Activated T-cell treated with anti-CD3 and anti-CD28 coated beads, Interleukin-2, amount 50 U/mL, for 4 hours (primary cell): ENCODE measurements around the gene SSTR1. TPM values are rescaled to one million over a fixed set of nuclear protein-coding genes. Genes with fewer than 3 reads are reported as not detected.

ENCODE experiments used
- ATAC-seq, 2 donors: fragments of 200-7000 bp; cut with Tn5 transposase; one replicate each; pipeline ENCODE4 v1.10.0; 2021
- DNase-seq: peaks from one replicate; pipeline ENCODE4 v3.0.0-alpha.2; 2020
- H3K27me3 Mint-ChIP-seq: one replicate; pipeline ENCODE4 v1.8.0; 2021; ENCODE audit warnings: low read depth, mixed read lengths
- H3K36me3 Mint-ChIP-seq: one replicate; pipeline ENCODE4 v1.8.0; 2022; ENCODE audit warnings: mixed read lengths; ENCODE audit not compliant: insufficient read depth
- H3K4me1 Mint-ChIP-seq: one replicate; pipeline ENCODE4 v1.8.0; 2021; ENCODE audit warnings: low read depth, mixed read lengths
- H3K4me3 Mint-ChIP-seq: one replicate; pipeline ENCODE4 v1.8.0; 2021; ENCODE audit warnings: mild to moderate bottlenecking, moderate library complexity, mixed read lengths
- H3K9me3 Mint-ChIP-seq: one replicate; pipeline ENCODE4 v1.8.0; 2021; ENCODE audit warnings: mixed read lengths
- total RNA-seq, 3 donors: library from RNA; stranded (reverse); gene quantifications; one replicate each; pipeline ENCODE4 v1.2.1, GENCODE V29; 2021

Gene SSTR1
- total RNA-seq, 3 donors from 2014 or later = not detected

DNA sequence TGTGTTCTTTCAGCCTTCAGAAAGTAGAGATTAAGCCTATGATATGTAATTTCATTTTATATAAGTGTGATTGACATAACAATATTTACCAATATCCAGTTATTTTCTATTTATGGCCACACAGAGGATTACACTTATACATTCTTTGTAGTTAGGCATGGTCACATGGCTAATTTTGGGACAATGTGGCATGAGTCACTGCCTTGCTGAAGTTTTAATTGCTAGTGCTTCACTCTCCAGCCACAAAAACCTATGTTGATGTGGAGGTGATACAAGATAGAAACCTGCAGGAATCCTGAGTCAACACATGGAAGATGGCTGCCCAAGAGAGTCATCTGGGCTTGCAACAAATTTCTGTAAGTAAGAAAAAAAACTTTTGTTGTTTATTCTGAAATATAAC lies 31.2 kb downstream of the SSTR1 start:
- no peak for DNase-seq
- Mint-ChIP-seq H3K36me3 (no peaks in the 10 kb centered on the region), H3K9me3 (no peaks in the 10 kb centered on the region), H3K4me1 (no peaks in the 10 kb centered on the region), H3K27me3 (no peaks in the 10 kb centered on the region), H3K4me3 (no peak overlapping the region)
- no peak for ATAC-seq

DNA sequence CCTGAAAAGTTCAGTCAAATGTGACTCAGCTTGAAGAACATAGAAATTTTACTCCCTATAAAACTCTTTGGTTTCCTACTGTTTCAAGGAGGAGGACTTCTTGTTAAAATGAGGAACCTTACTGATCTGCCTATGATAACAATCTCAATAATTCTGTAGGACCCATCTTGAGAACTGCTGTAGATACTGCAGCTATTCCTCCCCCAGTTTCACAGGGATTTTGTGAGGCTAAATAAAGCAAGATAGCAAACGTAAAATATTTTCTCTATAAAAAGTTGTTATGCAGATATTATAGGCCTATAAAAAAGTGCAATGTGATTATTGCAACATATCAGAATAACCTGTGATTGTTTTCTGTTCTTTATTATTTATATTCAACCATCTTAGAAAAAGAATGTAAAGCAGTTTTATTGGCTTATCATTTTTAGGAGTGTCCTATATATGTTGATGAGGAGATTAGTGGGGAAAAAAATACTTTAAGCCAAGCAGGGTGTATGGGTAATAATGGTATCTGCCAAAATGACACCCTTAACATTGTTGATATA lies 36.1 kb downstream of the SSTR1 start:
- no peak for ATAC-seq
- Mint-ChIP-seq H3K4me1 (no peaks in the 10 kb centered on the region), H3K9me3 (no peaks in the 10 kb centered on the region), H3K4me3 (no peak overlapping the region), H3K36me3 (no peaks in the 10 kb centered on the region), H3K27me3 (peaks cover 2% of the 10 kb centered on the region)
- DNase-seq = no peak

DNA sequence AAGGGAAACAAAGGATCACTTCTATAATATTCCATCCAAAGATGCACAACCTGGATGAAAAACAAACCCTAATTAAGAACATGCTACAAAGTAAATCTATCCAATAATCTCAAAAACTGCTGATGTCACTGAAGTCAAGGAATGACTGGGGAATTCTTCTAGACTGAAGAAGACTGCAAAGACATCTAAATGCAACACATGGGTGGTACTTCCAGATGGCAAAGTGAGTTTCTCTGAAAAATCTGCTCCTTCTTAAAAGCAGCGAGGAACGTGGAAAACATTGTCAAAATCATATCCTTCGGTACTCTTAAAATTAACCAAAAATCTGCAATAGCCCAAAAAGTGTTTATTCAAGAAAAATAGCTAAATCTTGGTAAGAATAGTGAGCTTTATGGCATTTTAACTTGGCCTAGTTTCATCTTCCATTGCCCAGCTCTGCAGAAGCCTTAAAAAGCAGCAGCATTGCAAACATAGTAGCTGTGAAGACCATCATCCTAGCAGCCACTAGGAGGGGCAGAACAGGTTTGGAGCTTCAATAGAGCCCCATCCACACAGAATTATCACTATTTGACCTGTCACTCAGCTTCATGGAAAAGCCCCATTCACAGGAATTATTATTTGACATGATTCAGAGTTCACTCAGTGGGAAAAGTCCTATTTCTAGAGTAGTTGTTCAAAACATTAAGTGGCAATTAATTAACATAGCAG lies 40.8 kb downstream of the SSTR1 start:
- Mint-ChIP-seq H3K4me1 (no peaks in the 10 kb centered on the region), H3K36me3 (no peaks in the 10 kb centered on the region), H3K9me3 (no peaks in the 10 kb centered on the region), H3K4me3 (no peak overlapping the region), H3K27me3 (peaks cover 2% of the 10 kb centered on the region)
- DNase-seq (no peak), ATAC-seq (no peak)

DNA sequence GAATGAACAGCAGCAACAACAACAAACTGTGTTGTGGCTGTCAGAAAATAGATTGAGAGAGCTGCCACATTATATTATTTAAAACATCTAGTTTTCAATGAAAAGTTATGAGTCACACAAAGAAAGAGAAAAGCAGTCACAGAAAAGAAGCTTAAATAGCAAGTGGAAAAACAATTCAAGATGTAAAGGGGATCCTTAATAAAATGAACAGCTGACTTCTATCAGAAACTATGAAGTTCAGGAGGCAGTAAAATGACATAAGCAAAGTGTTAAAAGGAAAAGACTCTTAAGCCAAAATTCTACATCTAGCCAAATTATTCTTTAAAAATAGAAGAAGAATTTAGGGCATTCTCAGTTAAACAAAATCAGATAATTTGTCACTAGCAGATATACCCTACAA lies 42.6 kb downstream of the SSTR1 start:
- ATAC-seq (no peak), DNase-seq (no peak)
- H3K4me1 Mint-ChIP-seq = peaks cover 4% of the 10 kb centered on the region
- no peaks in the 10 kb centered on the region for H3K36me3 Mint-ChIP-seq
- H3K9me3 Mint-ChIP-seq = no peaks in the 10 kb centered on the region
- peaks cover 7% of the 10 kb centered on the region for H3K27me3 Mint-ChIP-seq
- H3K4me3 Mint-ChIP-seq = no peak overlapping the region

DNA sequence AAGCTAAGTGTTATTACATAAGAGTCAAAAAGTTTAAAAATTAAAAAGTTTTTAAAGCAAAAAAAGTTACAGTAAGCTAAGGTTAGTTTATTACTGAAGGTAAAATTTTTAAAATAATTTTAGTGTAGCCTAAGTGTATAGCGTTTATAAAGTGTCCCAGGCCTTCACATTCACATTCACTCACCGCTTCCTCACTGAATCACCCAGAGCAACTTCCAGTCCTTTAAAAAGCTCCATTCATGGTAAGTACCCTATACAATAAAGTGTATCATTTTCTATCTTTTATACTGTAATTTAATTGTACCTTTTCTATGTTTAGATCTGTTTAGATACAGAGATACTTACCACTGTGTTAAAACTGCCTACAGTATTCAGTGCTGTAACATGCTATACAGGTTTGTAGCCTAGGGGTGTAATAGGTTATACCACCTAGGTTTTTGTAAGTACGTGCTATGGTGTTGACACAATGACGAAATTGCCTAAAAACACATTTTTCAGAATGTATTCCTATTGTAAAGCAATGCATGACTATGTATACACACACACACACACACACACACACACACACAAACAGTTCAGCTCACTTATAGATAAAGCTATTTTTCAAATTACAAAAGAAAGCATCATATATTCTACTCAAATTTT lies 44.5 kb downstream of the SSTR1 start:
- Mint-ChIP-seq H3K27me3 (peaks cover 16% of the 10 kb centered on the region), H3K4me3 (no peak overlapping the region), H3K4me1 (peaks cover 9% of the 10 kb centered on the region), H3K9me3 (no peaks in the 10 kb centered on the region), H3K36me3 (no peaks in the 10 kb centered on the region)
- DNase-seq (no peak), ATAC-seq (no peak)

DNA sequence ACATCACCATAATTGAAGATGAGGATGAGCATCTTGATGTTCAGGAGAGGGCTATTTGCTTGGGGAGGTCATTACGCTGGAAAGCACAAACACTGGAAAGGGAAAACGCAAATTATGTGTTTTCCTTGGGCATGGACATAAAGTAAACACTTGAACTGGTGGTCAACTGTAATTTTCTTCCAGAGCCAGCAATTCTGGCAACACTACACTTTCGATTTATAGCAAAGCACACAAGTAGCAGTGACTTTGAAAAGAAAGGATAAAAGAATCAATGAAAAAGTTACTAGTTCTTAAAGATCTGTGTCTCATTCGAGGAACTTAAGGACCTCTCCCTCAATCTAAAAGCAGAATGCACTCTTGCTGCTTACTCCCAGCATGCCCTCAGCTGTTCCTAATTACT lies 46.0 kb downstream of the SSTR1 start:
- Mint-ChIP-seq H3K9me3 (no peaks in the 10 kb centered on the region), H3K36me3 (no peaks in the 10 kb centered on the region), H3K27me3 (peaks cover 16% of the 10 kb centered on the region), H3K4me1 (peaks cover 9% of the 10 kb centered on the region), H3K4me3 (no peak overlapping the region)
- no peak for ATAC-seq
- DNase-seq = no peak

DNA sequence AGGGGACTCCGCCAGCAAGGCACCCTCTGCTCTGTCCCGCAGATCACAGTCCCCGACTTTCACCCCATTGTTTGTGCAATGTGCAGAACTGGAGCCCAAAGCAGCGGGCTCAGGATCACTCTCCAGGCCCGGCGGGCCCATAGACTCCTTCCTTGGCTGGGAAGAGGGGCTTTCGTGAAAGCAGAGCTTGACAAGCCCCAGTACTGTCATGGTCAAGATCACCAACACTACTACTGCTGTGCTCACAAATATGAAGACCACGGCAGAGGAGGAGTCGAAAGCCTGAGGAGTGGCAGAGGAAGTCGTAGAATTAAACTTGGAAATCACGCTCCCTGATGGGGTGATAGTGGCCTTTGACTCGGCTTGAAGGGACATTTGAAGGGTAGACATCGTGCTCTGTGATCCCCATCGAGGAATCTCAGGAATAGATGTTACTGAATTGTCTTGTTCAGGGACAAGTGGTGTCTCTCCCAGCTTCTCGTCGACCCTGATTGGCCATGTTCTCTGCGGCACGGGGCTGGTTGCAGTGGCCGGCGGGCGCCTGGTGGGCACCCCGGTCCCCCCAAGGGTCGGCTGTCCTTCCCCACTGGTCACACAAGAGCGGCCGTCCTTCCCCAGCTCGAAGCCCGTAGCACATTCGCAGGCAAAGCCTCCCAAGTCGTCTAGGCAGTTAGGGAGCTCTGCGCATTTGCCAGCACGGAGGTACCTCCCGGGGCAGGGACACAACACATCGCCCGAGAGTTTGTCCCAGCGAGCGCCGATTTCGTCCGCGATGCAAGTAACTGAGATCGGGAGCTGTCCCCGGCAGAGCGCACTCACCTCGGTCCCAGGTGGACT lies 47.1 kb downstream of the SSTR1 start:
- Mint-ChIP-seq H3K36me3 (no peaks in the 10 kb centered on the region), H3K4me1 (peaks cover 9% of the 10 kb centered on the region), H3K27me3 (peaks cover 18% of the 10 kb centered on the region), H3K9me3 (no peaks in the 10 kb centered on the region), H3K4me3 (peak overlapping the region; percentile 31)
- no peak for ATAC-seq
- no peak for DNase-seq

DNA sequence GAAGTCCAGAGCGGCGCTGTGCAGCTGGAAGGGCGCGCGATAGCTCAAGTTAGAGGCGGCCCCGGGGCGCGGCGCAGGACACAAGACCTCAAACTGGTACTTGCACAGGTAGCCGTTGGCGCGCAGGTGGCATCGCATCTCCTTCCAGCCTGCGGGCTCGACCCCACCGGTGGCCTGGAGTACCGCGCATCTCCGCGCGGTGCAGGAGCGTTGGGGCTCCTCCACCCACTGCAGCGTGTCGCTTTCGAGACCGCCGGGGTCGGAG lies 47.6 kb downstream of the SSTR1 start:
- Mint-ChIP-seq H3K4me1 (peaks cover 9% of the 10 kb centered on the region), H3K27me3 (peaks cover 18% of the 10 kb centered on the region), H3K4me3 (peak overlapping the region; percentile 31), H3K36me3 (no peaks in the 10 kb centered on the region), H3K9me3 (no peaks in the 10 kb centered on the region)
- DNase-seq (no peak), ATAC-seq (peak; percentile 62 to 67)

DNA sequence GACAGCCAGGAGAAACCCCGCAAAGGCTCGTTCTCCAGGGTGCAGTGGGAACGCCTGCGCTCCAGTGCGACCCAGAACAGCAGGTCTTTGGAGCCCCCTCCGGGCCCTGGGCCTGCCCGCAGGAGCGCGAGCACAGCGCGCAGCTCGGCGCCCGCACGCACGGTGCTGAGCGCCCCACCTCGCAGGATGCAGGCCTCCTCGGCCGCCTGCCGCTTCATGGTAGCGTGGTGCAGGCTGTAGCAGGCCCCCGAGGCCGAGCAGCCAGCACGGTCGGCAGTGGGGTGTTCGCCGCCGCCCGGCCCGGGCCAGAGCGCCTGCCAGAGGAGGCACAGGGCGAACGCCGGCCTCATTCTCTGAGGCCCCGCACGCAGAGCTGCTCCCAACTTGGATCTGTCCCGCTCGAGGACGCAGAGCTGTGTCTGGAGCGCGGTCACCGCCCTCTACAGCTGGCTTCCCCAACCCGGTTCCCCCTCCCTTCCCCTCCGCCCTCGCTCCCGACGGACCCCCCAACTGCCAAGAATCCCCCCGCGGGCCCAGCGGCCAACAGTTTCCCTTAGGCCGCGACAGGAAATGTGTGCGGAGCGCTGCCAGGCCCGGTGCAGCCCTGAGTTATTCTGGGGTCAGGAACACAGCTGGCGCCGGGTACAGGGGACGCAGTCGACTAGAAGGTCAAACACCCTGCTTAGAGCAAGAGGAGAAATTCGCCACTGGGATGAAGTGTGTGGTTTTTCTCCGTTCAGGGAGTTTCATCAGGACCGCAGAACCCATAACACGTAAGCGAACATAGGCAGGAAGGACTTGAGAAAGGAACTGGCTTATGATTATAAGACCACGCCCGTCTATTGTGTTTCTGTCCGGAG lies 48.2 kb downstream of the SSTR1 start, which contains the start of gene CLEC14A:
Gene CLEC14A, minus strand, starts transcription at position 421 of the 860 bp plus-strand sequence. Its CDS starts 71 bp downstream, at position 350.
- no peaks in the 10 kb centered on the region for H3K36me3 Mint-ChIP-seq
- peak within 1 kb of the TSS; percentile 64 for H3K4me3 Mint-ChIP-seq
- DNase-seq (no peak), ATAC-seq (peak; percentile 69 to 75)
- H3K27me3 Mint-ChIP-seq = peaks cover 18% of the 10 kb centered on the region
- no peaks in the 10 kb centered on the region for H3K9me3 Mint-ChIP-seq
- H3K4me1 Mint-ChIP-seq = peaks cover 9% of the 10 kb centered on the region

DNA sequence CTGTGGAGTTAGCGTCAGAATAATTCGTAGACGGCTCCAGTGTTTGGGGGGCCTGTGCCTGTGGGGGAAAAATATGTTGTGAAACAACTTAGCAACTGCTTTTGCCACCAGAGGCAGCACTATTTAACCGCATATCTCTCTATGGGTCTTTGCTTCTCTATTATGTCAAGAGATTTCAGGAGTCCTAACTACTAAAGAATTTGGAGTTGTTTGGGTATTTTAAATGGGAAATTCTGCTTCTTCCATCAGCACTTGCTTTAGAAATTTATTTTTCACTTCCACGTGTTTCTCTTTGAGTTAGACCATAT lies 48.8 kb downstream of the SSTR1 start:
- Mint-ChIP-seq H3K4me3 (peak overlapping the region; percentile 64), H3K9me3 (peaks cover 2% of the 10 kb centered on the region)

DNA sequence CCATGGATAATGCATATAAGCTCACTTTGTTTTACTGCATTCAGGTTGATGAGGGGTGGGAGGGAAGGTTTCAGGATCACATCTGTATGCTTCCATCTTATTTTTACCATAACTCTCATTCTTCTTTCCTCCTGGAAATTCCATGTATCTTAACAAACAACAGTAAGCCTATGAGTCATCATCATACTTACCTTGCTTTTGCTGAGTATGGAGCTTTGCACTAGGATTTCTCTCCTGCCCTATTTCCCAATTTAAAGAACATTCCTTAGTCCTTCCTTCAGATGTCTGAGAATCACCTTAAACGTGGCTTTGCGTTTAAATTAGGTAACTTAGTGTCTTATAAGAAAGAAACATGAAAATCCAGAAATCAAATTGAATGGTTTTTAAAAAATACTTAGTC lies 49.8 kb downstream of the SSTR1 start:
- Mint-ChIP-seq H3K4me1 (peaks cover 9% of the 10 kb centered on the region), H3K27me3 (peaks cover 18% of the 10 kb centered on the region), H3K9me3 (peaks cover 9% of the 10 kb centered on the region), H3K4me3 (no peak overlapping the region), H3K36me3 (no peaks in the 10 kb centered on the region)
- no peak for DNase-seq
- ATAC-seq = no peak

More for the DNA sequence above, 48.8 kb downstream of the SSTR1 start:
- DNase-seq (no peak), ATAC-seq (no peak)
- H3K4me1 Mint-ChIP-seq = peaks cover 9% of the 10 kb centered on the region
- H3K36me3 Mint-ChIP-seq = no peaks in the 10 kb centered on the region
- H3K27me3 Mint-ChIP-seq = peaks cover 18% of the 10 kb centered on the region

DNA sequence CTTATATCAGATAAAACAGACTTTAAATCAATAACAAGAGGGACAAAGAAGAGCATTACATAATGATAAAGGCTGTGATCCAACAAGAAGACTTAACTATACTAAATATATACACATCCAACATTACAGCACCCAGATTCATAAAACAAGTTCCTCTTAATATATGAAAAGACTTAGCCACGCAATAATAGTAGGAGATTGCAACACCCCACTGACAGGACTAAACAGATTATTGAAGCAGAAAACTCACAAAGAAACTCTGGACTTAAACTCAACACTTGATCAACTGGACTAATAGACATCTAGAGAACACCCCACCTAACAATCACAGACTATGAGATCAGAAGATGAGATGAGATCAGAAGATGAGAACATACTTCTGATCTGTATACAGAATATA lies 53.9 kb downstream of the SSTR1 start:
- H3K36me3 Mint-ChIP-seq = no peaks in the 10 kb centered on the region
- peaks cover 5% of the 10 kb centered on the region for H3K27me3 Mint-ChIP-seq
- ATAC-seq (no peak), DNase-seq (no peak)
- peaks cover 10% of the 10 kb centered on the region for H3K9me3 Mint-ChIP-seq
- H3K4me3 Mint-ChIP-seq = no peak overlapping the region
- H3K4me1 Mint-ChIP-seq = no peaks in the 10 kb centered on the region
